HFF-Myc (cell line): ENCODE results near the gene E2F1.

Experiments
- DNase-seq: peaks from one replicate; pipeline ENCODE4 v3.0.0-alpha.2; 2011; ENCODE audit warnings: low read depth; ENCODE audit errors: extremely low read depth
- H3K4me3 ChIP-seq: replicated peaks from 2 replicates; pipeline ENCODE4 v1.5.1; 2011; ENCODE audit warnings: low read depth, mild to moderate bottlenecking, control low read depth, low read length
- TF ChIP-seq, protein P1 (sequence below): IDR thresholded peaks from 2 replicates; pipeline ENCODE4 v1.5.1; 2012; ENCODE audit warnings: mild to moderate bottlenecking, low read depth, low read length, control low read depth; ENCODE audit errors: missing control alignments

The E2F1 gene

DNA sequence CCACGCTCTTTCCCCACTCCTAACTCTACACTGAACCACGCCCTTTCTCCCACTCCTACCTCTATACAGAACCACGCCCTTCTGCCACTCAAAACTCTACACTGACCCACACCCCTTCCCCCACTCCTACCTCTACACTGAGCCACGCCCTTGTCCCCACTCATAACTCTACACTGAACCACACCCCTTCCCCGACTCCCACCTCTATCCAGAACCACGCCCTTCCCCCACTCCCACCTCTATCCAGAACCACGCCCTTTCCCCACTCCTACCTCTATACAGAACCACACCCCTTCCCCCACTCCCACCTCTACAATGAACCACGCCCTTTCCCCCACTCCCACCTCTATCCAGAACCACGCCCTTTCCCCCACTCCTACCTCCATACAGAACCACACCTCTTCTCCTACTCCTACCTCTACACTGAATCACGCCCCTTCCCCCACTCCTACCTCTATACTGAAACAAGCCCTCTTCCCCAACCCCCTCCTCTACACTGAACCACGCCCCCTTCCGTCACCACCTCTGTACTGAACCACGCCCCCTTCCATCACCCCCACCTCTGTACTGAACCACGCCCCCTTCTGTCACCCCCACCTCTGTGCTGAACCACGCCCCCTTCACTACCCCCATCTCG lies 23.8 kb upstream of the E2F1 start:
- H3K4me3 ChIP-seq, result no peak overlapping the region
- DNase-seq, result no peak
- TF ChIP-seq, protein P1, sequence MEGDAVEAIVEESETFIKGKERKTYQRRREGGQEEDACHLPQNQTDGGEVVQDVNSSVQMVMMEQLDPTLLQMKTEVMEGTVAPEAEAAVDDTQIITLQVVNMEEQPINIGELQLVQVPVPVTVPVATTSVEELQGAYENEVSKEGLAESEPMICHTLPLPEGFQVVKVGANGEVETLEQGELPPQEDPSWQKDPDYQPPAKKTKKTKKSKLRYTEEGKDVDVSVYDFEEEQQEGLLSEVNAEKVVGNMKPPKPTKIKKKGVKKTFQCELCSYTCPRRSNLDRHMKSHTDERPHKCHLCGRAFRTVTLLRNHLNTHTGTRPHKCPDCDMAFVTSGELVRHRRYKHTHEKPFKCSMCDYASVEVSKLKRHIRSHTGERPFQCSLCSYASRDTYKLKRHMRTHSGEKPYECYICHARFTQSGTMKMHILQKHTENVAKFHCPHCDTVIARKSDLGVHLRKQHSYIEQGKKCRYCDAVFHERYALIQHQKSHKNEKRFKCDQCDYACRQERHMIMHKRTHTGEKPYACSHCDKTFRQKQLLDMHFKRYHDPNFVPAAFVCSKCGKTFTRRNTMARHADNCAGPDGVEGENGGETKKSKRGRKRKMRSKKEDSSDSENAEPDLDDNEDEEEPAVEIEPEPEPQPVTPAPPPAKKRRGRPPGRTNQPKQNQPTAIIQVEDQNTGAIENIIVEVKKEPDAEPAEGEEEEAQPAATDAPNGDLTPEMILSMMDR, result no peak

DNA sequence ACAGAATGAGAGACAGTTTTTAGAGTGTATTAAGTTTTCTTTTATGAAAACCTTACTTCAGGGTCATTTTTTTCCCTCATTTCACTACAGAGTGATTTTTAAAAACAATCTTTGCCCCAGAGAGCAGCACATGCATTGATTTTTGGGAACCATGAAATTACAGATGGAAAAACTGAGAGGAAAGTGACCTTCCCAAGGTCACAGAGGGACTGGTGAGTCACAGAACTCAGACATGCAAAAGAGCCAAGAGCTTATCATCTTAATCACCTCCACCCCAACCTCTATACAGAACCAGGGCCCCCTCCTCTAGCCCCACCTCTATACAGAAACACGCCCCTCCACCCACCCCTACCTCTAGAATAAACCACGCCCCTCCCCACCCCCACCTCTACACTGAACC lies 23.2 kb upstream of the E2F1 start:
- DNase-seq, result no peak
- H3K4me3 ChIP-seq, result no peak overlapping the region
- TF ChIP-seq, protein P1, result no peak

DNA sequence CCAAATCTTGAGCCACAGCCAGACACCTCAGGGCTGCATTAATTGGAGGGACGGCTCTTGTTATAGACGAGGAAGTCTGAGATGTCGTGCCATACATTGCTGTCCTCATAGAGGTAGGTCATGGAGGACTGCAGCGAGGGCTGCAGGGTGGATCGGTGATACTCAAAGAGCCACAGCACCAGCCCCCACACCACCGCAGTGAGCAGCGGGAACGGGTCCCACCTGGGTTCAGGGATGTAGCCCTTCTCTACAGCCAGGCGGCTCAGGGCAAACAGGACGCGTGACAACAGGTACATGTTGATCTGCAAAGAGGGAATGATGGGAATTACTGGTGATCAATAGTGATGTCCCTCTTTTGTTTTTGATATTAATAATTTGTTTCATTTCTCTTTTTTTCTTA lies 21.5 kb upstream of the E2F1 start:
- TF ChIP-seq, protein P1, result no peak
- no peak for DNase-seq
- no peak overlapping the region for H3K4me3 ChIP-seq

DNA sequence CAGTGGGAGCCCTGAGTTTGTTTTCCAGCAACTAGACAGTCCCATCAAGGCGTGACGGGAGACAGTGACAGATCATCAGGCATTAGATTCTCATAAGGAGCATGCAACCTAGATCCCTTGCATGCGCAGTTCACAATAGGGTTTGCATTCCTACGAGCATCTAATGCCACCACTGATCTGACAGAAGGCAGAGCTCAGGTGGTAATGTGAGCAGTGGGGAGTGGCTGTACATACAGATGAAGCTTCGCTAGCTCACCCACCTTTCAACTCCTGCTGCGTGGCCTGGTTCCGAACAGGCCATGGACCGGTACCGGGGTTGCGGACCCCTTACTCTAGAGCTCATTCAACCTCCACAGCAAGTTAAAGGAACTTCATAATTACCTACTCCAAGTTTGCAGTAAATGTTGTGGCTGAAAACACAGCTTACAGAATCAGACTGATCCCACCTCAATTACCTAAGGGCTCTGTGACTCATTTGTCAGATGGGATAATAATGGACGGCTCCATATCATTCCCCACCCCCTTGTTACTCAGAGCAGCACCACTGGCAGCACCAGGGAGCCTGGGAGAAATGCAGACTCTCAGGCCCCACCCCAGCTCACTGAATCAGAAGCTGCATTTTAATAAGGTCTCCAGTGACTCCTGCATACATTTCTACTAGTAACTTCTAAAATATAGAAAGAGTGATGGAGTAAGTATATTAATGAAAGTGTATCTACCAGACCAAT lies 18.2 kb upstream of the E2F1 start:
- DNase-seq, result no peak

DNA sequence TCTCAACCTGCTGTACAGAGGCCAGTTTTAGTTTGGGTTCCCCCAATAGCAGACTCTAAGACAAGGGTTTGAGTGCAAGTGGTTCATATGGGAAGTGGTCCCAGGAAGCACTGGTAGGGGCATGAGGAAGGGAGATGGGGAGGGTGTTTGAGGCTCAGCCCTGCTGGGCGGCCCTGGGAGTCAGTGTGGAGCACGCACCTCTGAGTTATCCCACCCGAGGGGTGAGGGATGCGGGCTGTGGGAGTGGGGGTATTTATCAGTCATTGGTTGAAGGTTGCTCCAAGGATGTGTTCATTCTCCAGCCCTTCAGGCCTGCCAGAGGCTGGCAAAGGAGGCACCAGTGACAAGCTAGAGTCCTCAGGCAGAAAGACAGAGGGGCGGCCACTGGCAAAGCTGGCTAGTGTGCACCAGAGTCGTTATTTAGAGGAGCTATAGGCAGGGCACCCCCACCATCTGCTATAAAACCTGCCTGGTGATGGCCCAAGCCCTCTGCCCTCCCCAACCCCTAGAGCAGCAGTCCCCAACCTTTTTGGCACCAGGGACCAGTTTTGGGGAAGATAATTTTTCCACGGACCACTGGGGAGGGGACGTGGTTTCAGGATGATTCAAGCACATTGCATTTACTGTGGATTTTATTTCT lies 17.4 kb upstream of the E2F1 start:
- TF ChIP-seq, protein P1, result no peak
- no peak overlapping the region for H3K4me3 ChIP-seq
- DNase-seq, result no peak

More for the DNA sequence above, 18.2 kb upstream of the E2F1 start:
- TF ChIP-seq, protein P1, result no peak
- H3K4me3 ChIP-seq, result no peak overlapping the region

DNA sequence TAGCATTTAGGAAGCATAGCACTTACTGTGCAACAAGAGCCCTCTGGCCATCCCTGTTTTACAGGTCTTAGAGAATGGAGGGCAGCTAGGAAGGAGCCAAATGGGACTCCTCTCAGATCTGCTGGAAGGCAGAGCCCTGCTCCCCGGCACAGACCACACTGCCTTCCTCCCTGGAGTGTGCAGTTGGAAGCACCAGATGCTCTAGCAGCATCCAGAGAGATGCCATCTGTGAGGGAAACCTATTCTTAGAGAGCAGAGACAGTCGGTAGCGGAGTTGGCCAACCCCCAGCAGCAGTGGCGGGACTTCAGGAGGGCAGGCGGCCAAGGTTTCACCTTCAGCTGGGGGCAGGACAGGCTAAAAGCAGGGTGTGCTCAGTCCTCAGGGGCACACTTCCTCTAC lies 16.7 kb upstream of the E2F1 start:
- TF ChIP-seq, protein P1, result no peak
- no peak for DNase-seq
- no peak overlapping the region for H3K4me3 ChIP-seq
